SIG-M5 treated with dmso at 0.1 percent for 504 hours (cell line): ENCODE measurements around the gene NIP7.
A peak's percentile ranks its signal among the peaks of the same experiment; 100 is the strongest.

Experiments used
- DNase-seq: peaks from one replicate; lab custom pipeline; 2025; ENCODE audit not compliant: unreplicated experiment; lab: John Stamatoyannopoulos, UW

NIP7 gene

DNA sequence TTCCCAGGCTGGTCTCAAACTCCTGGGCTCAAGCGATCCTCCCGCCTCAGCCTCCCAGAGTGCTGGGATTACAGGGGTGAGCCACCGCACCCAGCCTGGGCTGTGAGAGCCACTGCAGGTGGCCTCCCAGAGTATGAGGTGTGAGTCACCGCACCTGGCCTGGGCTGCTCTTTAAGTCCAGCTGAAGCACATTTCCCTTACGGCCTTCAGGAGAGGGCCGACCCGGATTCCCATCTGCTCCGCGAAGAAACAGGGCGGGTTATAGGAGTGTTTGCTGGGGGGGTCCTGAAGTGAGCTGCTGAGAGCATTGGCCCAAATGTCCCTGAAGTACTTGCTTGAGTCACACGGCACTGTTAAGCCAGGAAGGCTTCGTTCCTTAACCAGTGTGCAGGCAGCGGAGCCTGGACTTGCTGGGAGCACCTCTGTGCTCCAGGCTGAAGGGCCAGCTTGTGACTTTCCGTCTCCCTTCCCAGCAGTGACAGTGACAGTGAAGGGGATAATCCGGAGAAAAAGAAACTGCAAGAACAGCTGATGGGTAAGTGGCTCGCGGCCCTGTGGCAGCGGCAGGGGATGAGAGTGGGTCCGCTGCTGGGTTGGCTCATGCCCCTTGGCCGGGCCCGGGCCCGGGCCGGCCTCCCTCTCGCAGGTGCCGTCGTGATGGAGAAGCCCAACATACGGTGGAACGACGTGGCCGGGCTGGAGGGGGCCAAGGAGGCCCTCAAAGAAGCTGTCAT, 21.2 kb upstream of the NIP7 start:
- no peak for DNase-seq

DNA sequence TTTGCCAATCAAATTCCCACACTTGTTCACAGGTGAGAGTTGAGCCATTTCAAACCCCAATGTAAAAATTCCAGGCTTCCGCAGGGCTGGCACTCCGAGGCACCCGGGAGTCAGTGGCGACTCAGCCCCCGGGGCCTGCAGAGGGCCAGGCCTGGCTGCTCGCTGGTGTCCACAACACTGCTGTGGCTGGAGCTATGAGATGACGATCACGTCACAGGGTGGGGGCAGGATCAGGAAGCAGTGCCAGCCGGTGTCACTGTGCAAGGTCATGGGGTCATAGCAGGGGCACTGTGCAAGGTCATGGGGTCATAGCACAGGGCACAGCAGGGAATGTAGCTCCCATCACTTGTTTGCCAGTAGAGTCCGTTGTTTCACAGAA, 20.7 kb upstream of the NIP7 start:
- DNase-seq = no peak

DNA sequence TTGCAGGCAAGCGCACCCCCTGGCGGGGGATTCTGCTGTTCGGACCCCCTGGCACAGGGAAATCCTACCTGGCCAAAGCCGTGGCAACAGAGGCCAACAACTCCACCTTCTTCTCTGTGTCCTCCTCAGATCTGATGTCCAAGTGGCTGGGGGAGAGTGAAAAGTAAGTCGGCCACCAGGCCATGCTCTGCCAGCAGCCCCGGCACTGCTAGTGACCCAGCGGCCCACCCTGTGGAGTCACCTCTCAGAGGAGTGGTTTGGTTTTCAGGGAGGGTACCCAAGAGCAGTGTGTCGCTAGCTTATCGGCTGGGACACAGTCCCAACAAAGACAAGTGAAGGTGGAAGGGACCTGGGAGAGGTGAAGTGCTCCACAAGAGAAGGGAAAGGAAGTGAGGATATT, 20.2 kb upstream of the NIP7 start:
- no peak for DNase-seq

DNA sequence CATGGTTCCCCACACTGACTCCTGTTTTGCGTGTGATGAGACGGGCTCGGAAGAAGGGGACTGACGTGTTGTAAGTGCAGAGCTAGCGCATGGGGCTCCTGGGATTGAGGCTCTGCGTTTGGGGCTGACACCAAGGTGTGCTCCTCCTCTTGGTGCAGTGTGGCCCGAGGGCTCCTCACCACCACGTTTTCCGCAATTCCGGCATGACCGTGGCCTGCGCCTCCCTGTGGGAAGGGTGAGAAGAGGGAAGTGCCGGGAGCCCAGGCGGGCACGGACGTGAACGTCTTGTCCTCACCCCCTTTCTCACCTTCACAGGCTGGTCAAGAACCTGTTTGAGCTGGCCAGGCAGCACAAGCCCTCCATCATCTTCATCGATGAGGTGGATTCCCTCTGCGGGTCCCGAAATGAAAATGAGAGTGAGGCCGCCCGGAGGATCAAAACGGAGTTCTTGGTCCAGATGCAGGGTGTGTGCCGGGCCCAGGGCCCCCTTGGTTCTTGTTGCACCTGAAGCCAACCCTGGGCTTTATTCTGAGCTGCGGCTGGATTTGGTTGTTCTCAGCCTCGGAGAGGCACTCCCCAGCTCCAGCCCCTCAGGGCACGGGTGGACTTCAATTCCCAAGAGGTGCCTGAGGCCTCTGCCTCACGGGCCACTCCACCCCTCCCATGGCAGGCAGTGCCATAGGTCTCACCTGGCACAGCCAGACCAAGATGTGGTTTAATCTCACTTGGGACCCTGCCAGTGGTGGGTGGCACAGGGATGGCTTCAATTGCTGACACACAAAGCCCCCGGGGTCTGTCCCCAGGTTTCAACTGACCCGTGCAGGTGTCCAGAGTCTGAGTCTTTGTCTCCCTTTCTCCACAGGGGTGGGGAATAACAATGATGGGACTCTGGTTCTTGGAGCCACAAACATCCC, 19.5 kb upstream of the NIP7 start:
- no peak for DNase-seq

DNA sequence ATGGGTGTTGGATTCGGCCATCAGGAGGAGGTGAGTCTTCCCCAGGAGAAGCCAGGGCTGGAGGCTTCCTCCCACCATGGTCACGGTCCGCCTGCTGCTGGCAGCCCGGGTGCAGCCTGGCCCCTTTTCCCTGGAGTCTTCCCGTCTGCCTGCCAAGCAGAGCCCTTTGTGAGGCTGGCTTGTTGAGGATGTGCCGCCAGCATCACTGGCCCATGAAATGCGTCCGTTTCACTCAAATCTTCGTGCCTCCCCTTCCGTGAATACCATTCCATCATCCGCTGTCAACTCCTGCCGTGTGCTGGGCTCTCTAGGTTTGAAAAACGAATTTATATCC, 18.9 kb upstream of the NIP7 start:
- DNase-seq = no peak

DNA sequence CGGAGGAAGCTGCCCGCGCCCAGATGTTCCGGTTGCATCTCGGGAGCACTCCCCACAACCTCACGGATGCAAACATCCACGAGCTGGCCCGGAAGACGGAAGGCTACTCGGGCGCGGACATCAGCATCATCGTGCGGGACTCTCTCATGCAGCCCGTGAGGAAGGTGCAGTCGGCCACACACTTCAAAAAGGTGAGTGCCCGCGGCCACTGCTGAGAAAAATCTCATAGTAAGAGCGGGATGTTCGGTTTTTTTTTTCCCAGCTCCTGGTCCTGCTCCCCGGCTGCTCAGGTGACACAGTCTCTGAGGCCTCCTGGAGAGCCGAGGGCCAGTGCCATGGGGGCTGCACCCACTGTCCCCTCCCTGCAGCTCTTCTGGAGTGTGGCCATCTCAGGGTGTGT, 18.5 kb upstream of the NIP7 start:
- DNase-seq = no peak

DNA sequence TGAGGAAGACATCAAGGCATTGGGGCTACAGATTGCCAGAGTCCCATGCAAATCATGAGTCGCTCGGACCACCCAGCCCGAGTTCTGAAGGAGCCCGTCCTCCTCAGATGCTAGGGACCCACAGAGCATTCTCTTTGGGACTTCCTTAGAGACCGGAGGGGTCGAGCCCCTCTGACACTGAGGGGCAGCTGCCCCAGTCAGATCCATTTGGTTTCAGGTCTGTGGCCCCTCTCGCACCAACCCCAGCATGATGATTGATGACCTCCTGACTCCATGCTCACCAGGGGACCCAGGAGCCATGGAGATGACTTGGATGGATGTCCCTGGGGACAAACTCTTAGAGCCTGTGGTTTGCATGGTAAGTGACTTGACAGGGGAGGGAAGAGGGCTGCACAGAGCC, 17.2 kb upstream of the NIP7 start:
- no peak for DNase-seq

DNA sequence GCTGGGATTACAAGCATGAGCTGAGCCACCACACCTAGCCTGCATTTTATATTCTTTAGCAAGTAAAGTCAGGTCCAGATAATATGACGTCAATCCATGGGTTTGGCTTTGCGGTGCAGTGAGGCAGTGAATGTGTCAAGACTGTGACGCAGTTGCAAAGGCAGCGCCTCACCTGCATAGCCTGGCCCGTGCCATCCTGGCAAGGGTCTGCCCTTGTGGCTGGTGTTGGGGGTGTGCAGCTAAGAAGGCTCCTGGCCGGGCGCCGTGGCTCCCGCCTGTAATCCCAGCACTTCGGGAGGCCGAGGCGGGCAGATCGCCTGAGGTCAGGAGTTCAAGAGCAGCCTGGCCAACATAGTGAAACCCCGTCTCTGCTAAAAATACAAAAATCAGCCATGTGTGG, 16.2 kb upstream of the NIP7 start:
- no peak for DNase-seq

DNA sequence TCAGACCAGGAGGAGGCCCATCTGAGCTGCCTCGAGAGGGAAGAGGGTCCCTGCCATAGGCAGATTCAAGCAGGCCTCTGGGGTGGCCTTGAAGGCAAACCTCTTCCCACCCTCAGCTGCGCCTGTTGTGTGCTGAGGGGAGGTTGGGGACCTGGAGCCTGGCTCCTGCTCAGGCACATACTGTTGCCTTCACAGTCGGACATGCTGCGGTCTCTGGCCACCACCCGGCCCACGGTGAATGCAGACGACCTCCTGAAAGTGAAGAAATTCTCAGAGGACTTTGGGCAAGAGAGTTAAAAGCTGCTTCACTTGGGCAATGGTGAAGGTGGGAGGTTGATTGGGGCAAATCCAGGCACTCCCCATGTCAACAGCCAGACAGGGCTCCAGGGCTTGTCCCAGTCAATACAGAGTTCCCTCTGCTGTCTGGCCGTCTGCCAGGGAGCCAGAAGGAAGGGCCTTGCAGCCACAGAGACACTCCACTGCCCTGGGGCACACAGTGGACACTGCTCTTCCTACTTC, 15.5 kb upstream of the NIP7 start:
- no peak for DNase-seq

DNA sequence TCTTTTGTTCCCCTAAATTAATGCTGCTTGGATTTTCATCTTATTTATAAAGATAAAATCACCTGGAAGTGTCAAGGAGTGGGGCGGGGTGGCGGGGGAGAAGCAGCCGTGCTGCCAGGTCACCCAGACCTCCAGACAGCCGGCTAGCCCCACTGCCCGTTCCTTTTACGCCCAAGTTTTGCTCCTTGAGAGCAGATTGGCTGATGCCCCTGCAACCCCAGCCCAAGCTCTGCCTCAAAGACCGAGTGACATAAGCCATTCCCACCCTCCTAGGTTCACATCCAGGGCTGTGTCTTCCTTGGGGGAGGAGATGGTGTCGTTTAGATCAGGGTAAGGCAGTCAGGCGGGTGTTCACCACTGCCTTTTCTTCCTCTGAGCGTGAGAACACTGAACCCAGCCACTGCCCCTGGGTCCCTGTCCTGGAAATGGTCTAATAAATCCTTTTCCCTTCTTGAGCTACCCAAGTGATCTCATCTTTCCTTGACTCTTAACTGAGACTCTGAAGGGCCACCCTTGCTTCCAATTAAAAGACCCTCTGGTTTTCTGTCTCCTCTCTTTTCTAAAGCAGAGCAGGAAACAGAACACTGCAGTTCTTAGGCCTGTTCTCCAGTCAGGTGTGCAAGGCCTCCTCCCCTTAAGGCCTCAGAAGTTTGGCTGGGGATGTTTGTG, 14.9 kb upstream of the NIP7 start:
- DNase-seq = no peak

DNA sequence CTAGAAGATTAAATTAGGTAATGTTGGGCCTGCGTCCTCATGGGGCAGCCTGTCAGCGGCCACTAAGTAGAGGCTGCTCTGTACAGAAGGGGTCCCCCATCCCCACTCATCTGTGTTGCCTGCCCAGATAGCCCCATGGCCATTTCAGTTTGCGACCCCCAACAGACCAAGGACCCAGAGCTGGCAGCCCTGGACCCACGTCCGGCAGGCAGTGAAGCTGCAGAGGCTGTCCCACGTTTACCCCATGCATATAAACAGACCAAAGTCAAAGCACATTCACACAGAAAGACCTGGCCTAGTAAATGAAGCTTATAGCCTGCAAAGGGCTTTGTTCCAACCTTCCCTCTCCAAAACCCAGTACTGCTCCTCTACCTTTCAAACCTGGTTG, 13.8 kb upstream of the NIP7 start:
- DNase-seq = no peak

DNA sequence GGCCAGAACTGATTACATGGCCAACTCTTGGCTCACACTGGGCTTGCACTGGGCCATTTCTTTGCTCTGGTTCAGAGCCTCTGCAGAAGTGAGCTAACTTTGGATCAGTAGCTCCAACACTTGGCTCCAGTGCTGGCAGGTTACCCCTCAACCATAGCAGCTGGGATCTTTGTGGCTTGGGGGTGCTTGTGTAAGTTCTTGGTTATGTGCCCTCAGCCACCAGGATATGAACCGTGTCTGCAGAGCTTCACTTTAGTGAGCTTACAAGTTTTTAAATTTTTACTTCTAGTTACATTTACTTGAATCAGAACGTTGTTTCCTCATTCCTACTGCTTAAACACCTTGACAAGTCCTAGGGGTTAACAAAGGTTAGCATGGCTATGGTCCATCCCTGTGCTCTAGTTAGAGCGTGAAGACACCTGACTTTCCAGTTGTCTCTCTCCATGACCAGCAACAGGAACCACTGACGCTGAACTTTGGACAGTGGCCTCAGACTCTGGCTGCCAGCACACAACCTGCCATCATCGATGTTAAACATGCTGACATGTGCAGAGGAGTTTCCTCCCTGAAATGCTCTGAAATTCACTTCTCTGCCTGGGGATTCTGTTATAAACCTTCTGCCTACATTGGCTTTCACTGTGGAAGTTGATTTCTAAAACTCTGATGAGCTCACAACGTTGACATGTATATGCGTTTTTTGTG, 13.2 kb upstream of the NIP7 start:
- DNase-seq = no peak

DNA sequence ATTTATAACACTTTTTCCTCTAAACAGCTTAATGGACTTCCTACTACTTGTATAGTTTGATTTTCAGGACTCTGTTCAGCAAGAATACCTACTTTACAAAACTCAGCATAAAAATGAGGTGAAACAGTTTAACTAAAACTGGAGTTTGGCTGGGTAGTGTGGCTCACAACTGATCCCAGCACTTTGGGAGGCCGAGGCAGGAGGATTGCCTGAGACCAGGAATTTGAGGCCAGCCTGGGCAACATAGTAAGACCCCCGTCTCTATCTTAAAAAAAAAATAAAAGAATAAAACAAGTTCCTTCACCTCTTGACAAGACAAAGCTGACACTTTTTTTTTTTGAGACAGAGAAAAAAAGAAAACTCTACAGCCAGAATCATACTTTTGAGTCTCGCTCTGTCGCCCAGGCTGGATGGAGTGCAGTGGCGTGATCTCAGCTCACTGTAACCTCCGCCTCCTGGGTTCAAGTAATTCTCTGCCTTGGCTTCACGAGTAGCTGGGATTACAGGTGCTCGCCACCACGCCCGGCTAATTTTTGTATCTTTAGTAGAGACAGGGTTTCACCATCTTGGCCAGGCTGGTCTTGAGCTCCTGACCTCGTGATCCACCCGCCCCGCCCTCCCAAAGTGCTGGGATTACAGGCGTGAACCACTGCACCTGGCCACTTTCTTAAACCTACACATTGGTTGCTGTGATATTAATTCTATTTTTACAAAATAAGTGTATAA, 11.8 kb upstream of the NIP7 start:
- no peak for DNase-seq

DNA sequence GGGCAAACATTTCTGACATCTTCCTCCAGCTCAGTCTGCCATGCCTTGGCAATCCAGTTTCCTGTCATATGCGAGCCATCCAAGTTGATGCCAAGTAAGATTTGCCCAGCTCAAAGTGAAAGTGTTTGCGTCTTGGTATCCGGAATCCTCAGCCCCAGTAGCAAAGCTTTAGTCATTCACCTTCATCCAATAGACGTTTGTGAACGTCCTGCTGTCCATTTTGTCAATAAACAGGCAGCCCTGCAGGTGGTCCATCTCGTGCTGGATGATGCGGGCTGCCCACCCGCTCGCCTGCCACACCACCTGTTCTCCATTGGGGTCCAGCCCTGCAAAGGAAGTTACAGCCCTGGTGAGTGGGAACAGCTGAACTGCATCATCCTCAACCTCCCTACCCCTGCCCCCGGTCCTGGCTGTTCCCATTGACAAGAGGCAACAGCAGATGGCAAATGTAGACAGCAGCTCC, 10.7 kb upstream of the NIP7 start:
- peak; percentile 35 for DNase-seq

DNA sequence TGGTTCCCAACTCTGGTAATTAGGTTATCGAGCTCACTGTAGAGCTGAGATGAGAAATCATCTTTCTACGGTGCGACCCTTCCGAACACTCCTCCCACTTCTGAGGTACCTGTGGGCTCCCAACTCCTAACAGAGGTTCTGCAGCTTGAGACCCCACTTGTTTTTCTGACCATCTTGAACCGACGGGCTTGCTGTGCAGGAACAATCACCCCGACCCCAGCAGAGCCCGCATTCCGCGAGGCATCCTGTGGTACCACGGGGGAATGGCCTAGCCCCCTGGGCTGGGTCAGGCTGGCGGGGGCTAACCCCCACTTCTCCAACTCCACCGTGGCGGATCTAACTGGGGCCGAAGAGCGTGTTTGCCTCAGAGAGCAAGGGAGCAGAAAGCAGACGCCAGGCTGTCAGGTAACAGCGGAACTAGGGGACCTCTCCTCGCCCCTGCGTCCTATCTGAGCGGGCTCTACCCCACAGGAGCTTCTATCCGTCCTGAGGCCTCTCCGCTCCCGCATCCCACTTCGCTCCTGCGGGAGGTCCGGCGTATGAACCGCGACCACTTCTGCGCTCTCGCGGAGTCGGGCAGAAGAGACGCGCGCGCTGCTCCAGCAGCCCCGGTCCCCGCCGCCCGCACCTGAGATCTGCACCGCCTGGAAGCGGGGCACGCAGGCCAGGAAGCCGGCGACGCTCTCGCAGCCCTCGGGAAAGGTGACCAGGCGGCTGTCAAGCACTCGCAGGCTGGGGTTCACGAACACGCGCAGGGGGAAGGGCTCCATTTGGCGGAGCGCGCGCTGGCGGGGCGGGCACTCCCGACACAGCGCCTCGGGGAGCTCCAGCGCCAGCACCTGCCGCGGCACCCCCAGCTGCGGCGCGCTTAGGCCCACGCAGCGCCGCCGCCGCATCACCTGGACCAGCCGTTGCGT, 9.9 kb upstream of the NIP7 start:
- no peak for DNase-seq

DNA sequence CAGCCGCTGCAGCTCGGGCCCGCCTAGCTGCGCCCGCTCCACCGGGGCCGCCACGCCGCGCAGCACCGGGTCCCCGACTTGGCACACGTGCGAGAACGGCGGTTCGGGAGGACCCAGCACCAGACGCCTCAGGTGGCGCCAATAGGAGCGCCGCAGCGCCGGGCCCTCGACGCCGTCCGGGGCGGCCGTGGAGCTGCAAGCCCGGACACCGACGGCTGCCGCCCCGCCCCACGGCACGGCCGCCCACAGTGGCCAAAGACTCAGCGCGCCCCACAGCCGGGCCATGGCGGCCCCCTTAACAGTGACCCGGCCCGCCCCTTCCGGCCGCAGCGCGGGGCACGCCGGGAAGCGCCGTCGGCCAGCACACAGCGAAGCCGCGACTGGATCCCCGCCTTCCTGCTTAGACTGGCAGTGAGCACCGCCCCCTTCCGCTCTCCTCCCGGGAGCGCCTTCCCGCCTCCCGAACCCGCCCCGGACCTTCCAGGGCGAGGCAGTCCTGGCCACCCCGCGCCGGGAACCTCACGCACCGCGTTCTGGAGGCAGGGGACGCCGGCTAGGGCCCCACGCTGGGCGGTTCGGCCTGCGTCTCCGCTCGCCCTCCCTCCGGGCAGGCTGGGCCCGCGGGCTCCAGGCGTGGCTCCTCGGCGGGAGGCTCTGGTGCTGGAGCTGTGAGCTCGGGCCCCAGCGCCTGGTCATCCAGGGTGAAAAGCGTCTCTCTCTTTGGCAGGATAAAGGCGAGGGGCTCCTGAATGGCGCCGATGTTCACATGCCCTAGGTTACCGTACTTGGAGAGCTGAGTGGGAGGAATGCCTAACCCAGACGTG, 9.1 kb upstream of the NIP7 start, which contains the start of gene PDF:
TSS of gene PDF (minus strand) at position 303 of the 824 bp plus-strand sequence. CDS start at position 285, 18 bp downstream.
- peak; percentile 86 for DNase-seq

DNA sequence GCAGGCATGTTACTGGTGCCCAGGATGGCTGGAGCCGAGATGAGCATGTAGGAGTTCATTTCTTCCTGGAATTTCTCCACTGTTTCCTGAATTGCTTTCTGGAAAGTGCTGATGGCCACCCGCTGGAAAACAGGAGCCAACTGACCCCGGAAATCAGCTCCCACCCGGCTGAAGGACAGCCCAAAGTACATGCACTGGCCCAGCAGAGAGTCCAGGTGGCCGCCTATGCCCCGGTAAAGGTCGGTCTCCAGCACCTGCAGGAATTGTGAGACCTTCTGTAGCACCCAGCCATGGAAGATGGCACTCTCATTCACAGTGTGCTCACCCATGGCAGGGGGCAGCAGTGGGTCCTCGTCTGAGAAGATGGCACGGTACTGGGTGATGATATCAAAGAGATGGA, 4.9 kb upstream of the NIP7 start:
- no peak for DNase-seq

DNA sequence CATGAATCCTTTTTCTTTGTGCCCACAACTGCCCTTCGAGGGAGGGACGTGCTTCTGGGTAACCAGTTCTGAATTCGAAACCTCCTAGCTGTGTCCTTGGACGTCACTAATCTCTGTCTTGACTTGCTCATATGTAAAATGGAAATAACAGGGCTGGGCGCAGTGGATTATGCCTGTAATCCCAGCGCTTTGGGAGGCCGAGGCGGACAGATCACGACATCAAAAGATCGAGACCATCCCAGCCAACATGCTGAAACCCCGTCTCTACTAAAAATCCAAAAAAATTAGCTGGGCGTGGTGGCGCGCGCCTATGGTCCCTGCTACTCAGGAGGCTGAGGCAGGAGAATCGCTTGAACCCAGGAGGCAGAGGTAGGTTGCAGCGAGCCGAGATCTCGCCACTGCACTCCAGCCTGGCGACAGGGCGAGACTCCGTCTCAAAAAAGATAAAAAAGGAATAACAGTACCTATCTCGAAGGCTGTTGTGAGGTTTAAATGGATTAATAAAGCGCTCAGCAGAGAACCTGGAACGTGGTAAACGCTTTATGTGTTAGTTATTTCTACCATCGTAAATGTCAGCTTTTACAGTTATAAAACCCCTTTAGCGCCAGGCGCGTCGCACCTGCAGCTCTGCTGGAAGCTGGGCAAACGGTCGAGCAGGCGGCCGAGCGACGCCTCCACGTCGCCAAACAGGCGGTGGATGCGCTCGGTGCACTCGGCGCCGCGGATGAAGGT, 849 bp upstream of the NIP7 start:
- no peak for DNase-seq
